ENCODE results near the gene ZBTB20.

The ZBTB20 gene

DNA sequence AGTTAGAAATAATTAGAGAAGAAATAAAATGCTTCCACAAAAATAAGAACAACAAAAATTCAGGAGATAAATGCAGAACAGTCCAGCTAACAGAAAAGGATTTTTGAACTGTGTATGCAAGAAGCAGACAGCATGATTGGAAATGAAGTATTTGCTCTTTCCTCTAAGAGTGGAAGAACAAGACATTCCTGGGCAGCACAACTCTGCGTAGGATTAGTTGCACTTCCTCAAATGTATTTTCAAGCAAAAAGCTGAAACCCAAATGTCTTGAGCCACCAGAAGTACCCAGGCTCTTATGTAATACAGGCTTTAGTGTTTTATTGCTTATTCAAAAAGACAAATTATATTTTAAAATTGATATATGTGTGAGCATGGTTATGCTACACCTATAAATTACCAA lies 127.2 kb downstream of the ZBTB20 start:
- DNase-seq (ENCODE audit: low read depth in 2 of 2): no peak

DNA sequence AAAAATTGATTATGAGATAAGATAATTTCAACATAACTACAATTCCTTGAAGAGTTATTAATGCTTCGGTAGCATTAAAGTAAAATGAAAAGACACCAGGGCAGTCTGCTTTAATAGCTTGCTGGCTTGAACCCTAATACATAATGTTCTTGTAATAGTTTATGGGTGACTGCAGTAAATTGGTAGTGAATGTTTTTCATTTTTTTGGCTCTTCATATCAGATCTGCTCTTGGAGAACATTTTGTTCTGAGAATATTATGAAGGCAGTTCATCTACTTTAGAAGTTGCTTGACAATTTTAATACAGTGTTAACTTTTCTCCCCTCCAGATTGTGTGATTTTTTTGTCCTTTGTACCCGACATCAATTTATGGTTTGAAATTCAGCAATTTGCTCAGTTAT lies 128.4 kb downstream of the ZBTB20 start:
- no peak for DNase-seq (ENCODE audit: low read depth in 2 of 2)

DNA sequence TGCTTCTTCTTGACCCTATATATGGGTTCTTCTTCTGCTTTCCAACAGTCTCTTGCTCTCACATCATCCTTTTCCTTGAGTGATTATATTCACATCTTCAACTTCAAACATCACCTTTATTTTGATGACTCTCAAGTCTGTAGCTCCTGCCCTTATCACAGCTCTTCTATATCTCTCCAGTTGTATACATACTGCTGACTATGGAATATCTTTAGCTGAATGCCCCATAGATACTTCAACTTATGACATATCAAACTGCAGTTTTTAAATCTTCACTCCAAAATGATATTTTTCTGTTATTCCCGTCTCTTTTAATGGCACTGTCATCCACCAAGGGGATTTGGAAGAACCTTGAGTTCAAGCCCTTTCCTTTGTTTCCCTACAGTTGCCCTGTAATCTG lies 139.1 kb downstream of the ZBTB20 start:
- DNase-seq (ENCODE audit: low read depth in 2 of 2): no peak

DNA sequence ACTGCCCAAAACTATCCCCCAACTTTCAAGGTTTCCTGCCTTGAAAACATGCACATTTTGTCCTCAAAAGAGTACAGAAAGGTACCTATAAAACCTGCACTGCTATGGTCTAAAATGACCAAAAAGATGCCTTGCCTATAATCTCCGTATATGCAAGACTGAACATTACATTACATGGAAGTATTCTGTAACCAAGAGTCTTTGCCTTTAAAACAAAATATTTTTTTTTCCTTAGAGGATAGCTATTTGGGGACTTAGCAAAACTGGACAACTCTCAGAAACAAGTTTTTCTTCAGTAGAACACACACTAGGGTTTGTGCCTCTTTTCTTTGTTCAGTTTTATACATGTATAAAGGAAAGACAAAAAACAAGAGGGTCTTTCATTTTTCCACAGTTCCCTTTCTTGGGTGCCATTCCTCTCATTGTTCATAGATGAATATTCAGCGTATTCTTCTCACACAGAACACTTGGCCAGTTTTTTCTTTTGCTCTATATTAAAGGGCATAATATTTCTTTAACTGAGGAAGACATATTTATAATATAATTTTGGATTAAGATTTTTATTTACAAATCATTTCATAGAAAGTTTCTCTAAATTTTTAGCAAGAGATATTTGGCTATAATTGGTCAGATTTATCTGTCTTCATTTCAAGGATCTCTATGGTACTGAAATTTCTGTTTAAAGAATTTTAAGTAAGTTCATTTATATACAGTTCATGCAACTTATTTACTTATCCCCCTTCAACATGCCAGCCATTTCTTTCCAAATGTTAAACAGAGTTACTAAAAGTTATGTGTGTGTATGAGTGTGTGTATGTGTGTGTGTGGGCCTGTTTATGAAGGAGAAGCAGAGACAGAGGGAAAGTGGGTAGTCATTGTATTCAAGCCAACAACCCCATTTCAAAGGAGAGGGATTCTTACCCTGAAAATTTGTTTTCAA lies 142.6 kb downstream of the ZBTB20 start:
- no peak for DNase-seq (ENCODE audit: low read depth in 2 of 2)

DNA sequence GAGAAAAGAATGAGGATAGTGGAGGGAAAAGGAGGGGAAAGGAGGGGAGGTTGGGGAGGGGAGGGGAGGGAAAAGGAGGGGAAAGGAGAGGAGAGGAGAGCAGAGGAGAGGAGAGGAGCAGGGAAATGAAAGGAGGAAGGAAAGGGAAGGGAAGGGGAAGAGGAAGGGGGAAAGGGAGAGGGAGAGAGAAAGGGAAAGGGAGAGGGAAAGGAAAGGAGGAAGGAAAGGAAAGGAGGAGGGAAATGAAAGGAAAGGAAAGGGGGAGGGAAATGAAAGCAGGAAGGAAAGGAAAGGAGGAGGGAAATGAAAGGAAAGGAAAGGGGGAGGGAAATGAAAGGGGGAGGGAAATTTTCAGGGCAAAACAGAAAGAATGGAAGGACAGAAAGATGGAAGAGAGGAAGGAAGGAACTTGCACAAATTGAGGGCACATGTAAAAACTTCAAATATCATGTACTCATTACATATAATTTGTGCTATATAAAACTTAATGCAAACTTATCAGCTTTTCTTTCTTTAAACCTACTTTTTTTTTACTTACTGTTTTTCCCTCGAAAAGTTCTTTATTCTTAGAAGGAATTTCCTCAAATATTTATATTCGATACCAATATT lies 148.0 kb downstream of the ZBTB20 start:
- DNase-seq (ENCODE audit: low read depth in 2 of 2): no peak

DNA sequence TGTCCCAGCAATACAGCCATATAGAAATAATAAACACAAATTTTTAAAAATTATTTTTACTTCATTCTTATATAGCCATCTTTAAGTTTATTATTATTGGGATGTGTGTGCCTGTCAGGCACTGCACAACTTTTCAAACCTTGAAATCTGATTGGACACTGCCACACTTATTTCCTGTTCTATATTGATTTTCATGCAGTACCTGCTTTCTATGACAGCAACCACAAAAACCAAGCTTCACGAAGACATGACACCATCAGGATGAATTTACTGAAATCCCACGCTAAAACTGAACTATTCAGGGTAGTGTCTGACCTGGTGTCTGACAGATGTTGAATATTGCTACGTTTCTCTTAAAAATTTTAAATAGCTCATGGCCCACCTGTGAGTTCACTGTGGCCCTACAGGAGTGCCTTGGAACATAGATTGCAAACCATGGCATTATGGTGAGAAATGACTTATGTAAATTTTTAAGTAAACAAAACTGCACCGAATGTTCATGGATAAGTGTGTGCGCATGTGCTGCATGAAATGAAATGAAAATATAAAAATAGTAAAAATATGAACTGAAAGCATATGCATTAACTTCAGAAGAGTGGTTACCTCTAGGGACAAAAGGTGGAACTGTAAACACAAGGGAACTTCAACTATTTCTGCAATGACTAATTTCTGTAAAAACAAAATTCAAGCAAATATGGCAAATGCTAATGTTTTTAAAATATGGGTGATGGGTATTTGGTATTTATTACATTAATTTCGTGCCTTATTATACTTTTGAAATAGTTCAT lies 152.3 kb downstream of the ZBTB20 start:
- no peak for DNase-seq (ENCODE audit: low read depth in 2 of 2)

DNA sequence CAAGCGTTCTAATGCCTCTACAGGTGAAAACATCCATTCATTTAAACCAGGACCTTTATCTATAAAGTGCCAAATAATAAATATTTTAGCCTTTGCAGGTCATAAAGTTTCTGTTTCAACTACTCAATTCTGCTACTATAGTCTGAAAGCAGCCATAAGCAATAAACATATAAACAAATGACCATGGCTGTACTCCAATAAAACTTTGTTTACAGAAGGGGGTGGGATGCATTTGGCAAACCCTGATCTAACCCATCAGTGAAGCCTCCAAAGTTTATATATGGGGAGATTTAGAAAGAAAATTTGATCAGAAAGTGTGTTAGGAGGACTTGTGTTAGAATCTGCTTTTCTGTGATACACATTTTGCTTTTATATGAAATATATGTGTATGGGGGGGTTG lies 161.3 kb downstream of the ZBTB20 start:
- no peak for DNase-seq (ENCODE audit: low read depth in 2 of 2)

DNA sequence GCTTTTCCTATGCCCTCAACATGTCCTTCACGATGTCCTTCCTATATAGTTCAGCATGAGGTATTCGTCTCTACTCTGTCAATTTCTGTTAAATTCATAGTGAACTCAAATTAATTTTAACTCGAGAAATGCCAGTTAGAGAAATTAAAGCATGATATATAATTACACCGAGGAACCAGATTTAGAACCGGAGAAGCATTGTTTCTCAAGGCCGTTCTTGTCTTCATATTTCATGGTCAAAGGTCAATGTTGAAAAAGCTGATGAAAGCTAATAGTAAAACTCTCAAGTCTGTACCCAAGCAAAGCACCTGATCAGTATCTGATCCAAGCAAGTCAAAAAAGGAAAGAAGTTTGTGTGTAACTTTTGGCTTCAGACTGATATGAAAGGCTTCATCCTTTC lies 163.8 kb downstream of the ZBTB20 start:
- no peak for DNase-seq (ENCODE audit: low read depth in 2 of 2)

DNA sequence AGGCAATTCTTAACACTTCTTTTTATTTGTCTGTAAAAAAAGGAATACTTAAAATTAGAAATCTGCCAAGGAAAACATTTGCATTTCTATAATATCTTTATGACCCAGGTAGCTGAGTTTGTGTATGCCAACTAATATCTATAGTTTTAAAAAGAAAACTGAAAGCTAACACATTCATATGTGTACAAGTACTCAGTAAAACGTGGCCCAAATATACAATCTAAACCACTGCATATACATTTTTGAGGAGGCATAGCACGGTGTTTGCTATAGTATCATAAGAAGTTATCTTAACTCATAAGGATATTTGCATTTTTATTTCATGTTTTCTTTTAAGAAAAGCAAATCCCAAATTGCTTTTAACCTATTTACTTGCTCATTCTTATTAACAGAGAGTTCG lies 172.7 kb downstream of the ZBTB20 start:
- no peak for DNase-seq (ENCODE audit: low read depth in 2 of 2)

DNA sequence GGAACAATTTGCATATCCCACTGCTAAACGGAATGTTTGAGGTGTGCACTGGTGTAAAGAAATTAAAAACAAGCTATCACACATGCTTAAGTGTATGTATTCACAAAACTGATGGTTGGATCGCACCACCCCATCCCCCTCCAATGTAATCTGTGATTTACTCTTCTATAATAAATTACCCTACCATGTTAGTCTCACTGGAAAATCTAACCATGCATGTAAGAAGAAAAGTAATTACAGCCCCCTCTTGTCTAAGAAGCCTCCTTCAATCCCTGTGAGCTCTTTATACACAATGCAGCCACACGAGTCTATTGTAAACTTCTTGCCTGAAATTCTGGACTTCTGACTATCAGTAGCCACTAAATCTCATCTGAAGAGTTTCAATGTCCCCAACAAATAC lies 173.6 kb downstream of the ZBTB20 start:
- no peak for DNase-seq (ENCODE audit: low read depth in 2 of 2)

DNA sequence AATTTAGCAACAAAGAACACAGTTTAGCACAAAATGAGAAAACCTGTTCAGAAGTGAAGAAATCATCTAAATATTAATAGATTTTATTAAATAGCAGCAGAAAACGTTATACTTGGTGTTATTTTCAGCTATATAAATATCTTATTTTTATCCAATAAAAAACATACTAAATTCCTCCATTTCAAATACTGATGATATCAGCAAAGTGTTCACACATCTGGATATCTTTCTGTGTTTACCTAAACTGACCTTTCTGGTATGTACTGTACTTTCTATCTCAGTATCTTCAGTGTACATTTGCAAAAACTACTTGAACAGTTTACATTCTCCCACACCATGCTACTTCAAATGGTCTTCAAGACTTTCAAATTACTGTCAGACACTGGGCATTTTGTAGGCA lies 179.9 kb downstream of the ZBTB20 start:
- no peak for DNase-seq (ENCODE audit: low read depth in 2 of 2)

DNA sequence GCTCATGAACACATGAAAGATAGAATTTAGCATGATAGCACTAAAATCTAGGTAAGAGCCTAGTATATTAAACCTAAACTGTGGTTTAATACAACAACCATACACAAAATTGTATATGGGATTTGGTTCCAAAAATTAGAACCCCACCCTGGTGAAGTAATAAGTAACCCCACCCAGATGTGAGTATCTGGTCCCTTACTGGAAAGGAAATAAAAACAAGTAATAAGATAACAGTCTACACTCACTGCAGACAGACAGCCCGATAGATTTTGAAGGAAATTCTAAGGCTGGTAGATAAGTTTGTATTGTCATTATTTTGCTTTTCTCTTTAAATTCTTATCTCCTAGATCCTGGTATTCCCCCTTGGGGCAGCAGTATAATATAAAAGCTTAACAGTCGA lies 184.9 kb downstream of the ZBTB20 start:
- no peak for DNase-seq (ENCODE audit: low read depth in 2 of 2)

DNA sequence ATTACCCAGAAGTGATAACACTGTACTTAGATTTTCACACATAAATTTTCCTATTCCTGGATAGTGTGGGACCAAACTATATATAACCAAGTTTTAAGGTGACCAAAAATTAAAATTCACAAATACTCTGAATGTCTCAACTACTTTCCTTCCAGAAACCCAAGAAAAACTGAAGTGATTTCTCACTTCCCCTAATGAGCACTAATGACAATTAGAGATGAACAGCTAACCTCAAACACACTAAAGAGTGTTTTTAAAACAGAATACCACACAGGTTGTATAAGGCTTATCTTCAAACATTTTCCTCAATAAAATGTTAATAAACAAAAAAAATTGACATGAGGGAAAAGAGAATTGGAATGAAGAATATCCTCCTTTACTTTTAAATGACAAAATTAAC lies 188.2 kb downstream of the ZBTB20 start:
- no peak for DNase-seq (ENCODE audit: low read depth in 2 of 2)

DNA sequence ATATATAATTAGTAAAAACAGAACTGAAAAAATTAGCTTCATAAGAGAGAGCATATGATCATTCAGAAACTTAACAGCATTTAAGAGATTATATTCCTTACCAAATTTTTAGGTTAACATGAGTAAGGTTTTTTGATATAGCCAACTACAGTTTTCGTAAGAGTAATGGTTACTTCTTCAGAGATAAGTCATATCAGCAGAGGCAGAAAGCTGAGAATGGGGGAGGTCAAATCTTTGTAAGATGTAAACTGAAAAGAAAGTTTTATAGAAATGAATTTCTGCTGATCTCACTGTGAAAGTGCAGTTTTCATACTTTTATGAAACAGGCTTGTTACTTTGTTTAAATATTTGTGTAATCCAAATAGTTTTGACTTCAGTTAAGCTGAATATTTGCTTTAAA lies 193.3 kb downstream of the ZBTB20 start:
- DNase-seq (ENCODE audit: low read depth in 2 of 2): no peak

DNA sequence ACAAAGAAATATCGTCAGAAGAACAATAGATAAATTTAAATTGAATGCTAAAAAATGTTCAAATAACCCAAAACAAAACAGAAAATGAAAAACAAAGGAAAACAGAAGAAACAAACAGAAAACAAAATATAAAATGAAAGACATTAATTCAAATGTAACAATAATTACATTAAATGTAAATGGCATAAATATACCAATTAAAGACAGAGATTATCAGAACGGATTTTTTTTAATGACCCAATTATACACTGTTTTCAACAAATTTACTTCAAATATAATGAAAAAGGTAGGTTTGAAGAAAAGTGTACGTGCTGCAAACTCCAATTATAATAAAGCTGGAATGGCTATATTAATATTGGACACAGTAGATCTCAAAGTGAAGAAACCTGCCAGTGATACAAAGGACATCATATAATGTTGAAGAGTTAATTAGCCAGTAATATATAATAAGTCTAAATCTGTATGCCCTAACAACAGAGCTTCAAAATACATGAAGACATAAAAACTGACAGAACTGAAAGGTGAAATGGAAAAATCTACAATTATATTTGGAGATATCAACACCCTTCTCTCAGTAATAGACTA lies 193.8 kb downstream of the ZBTB20 start:
- DNase-seq (ENCODE audit: low read depth in 2 of 2): no peak

DNA sequence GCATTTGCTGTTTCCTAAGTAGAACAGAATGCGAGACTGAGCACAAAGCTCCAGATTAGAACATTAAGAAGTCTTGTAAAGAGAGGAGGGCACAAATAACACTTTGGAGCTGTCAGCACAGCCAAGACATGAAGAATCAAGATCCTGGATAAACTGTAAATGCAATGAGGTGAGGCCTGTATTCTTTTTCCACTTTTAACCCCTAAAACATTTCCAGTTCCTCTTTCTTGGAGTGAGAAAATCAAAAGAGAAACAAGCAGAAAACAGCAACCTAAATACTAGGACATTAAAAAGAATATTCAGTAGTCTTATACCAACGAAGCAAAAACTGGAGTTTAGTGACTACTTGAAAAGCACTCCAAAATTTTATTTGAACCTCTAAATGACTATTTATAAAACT lies 204.3 kb downstream of the ZBTB20 start:
- no peak for DNase-seq (ENCODE audit: low read depth in 2 of 2)

DNA sequence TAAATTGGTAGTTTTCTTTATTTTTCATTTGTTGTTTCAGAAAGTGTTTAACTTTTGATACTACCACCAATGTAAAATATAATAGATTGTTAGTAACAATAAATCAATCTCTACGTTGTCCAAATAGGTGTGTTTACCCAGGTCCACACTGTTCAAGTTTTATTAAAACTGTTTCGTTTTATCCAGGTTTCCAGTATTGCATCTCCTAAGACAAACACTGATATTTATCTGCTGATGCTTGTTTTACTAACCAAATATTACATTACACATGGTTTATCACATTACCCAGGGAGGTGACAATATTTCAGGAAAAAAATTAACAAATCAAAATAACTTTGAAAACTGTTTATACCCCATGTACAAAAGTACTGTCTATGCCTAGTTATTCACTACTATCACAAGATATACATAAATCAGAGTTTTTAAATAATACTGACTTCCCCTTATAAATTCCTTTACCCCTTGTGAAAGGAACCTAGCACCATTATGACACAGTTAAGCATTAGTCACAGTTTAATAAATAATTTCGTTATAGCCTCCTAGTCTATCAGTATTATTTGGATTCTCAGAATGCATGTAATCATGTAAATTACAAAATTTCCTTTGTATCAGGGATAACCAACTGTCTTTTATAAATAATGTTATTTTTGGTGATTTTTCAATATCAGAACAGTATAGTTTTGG lies 205.3 kb downstream of the ZBTB20 start:
- no peak for DNase-seq (ENCODE audit: low read depth in 2 of 2)

DNA sequence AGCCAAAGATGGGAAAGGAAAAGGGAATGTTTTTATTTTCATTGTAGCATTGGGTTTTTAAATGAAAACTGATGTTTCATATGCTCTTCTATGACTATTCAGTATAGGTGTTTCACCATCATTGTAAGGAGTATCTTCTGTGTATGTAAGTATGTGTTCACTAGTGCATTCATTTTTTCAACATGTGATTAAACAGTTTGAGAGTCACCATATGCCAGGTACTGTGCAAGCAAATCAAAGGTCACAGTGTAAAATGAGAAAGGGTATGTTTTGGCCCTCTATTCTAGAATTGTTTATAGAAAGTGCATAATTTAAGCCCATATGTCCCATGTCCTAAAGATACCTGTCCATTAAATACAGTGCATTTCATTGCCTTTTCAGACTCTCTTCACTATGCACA lies 207.2 kb downstream of the ZBTB20 start:
- DNase-seq (ENCODE audit: low read depth in 2 of 2): no peak

DNA sequence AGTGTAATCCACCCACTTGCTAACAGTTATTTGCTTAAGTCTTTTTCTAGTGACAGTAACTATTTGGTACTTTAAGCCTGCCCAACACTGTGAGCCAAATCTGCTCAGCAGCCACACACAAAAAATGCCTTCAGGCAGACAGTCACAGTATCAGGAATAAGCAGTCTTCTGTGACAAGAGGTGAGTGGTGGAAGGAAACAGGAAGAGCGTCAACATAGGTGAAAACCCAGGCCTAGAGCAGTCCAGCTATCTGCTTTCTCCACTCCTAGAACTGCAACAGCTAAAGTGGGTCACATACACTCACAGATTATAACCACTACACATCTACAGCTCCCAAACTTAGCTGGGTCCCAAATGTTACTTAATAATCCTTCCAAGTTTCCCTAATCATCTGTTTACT lies 213.7 kb downstream of the ZBTB20 start:
- no peak for DNase-seq (ENCODE audit: low read depth in 2 of 2)

DNA sequence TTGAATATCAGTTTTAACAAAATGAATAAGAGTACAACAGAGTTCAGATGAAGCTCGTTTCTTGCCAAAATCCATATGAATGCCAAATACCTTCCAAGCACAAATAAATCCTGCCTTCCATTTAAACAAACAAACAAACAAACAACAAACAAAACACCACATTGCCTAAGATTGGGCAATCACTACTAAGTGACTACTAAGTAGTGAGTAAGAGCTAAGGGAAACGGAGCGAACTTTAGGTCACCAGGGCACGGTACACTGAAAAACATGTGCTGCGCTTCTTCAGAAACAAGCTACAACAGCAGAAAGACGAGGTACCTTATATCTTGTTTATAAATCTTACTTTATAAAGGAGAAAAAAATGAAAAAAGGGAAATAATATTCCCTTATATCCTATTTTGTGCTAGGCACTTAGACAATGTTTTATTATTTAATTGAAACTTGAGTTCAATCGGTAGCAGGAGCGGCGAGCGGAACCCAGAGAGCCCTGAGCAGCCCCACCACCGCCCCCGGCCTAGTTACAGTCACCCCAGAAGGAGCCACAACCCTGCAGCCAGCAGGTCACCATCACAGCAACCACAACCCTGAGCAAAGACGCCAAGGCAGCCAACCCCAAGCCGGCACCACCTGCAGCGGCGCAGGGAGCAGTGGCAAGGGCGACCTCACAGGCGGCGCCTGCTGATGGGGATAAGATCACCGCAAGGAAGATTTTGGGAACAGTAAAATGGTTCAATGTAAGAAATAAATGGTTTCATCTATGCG lies 216.9 kb downstream of the ZBTB20 start:
- DNase-seq (ENCODE audit: low read depth in 2 of 2): no peak

All from activated CD4-positive, alpha-beta T cell treated with anti-CD3 and anti-CD28 coated beads for 24 hours (primary cell).